Erythroblast (primary cell): ENCODE data around the gene FOXC2.

Experiments used
- GATA1 ChIP-seq: IDR thresholded peaks from 2 replicates; pipeline ENCODE4 v1.6.1; 2011; ENCODE audit warnings: low read depth, mild to moderate bottlenecking, control low read depth, low read length, moderate library complexity
- POLR2A ChIP-seq: IDR thresholded peaks from 2 replicates; pipeline ENCODE4 v1.6.1; 2011; ENCODE audit warnings: mild to moderate bottlenecking, low read length

GRCh38 chr16:86594721-86595120, 28.1 kb downstream of the FOXC2 start:
- TF ChIP-seq POLR2A (no peak), GATA1 (no peak)
